H1 (cell line): Measurements from ENCODE around the gene TDP1. TPM values are rescaled to one million over a fixed set of nuclear protein-coding genes. Genes with fewer than 3 reads are reported as not detected.

Experiments
- CTCF ChIA-PET: fragments of 300-600 bp; sonication (Branson Sonifier 250); formaldehyde crosslinking; loops from one replicate; lab custom pipeline; 2021; ENCODE audit not compliant: partially characterized antibody; lab: Charles Lee
- POLR2A ChIA-PET: fragments of 300-600 bp; sonication (Branson Sonifier 250); formaldehyde crosslinking; loops from one replicate; lab custom pipeline; 2021; ENCODE audit warnings: inconsistent platforms; ENCODE audit not compliant: partially characterized antibody; lab: Charles Lee
- DNase-seq, 2 experiments: peaks; one replicate each; pipeline versions ENCODE4 v3.0.0 to v3.0.0-alpha.2; 2010 to 2022; ENCODE audit warnings: low spot score in 2 of 2, low read depth in 1 of 2, mixed read lengths in 1 of 2
- FAIRE-seq: peaks from 2 replicates; lab custom pipeline; 2011; peaks lifted over from hg19 to GRCh38; lab: Jason Lieb, UNC
- H2AFZ ChIP-seq: 2 replicates; pipeline ENCODE4 v1.8.1; 2012; ENCODE audit warnings: low read length, inconsistent platforms
- H2AK5ac ChIP-seq: 2 replicates; pipeline ENCODE4 v1.6.1; 2013; ENCODE audit warnings: low read depth, low read length
- H2BK120ac ChIP-seq: replicated peaks from 2 replicates; pipeline ENCODE3; 2013; ENCODE audit warnings: low read depth, low read length, inconsistent platforms
- H2BK12ac ChIP-seq: 2 replicates; pipeline ENCODE4 v1.6.1; 2013; ENCODE audit warnings: low read depth, low read length
- H2BK15ac ChIP-seq: 2 replicates; pipeline ENCODE4 v1.6.1; 2013; ENCODE audit warnings: low read length
- H2BK20ac ChIP-seq: 2 replicates; pipeline ENCODE4 v1.6.1; 2013; ENCODE audit warnings: low read length
- H2BK5ac ChIP-seq: 2 replicates; pipeline ENCODE4 v1.6.1; 2013; ENCODE audit warnings: low read depth, low read length
- H3K14ac ChIP-seq: 2 replicates; pipeline ENCODE4 v1.6.1; 2013; ENCODE audit warnings: inconsistent platforms; ENCODE audit not compliant: insufficient read length
- H3K18ac ChIP-seq: 2 replicates; pipeline ENCODE4 v1.6.1; 2013; ENCODE audit warnings: low read length; ENCODE audit errors: extremely low read depth
- H3K23ac ChIP-seq: 2 replicates; pipeline ENCODE4 v1.6.1; 2013; ENCODE audit warnings: inconsistent platforms; ENCODE audit not compliant: insufficient read length
- H3K23me2 ChIP-seq: 2 replicates; pipeline ENCODE4 v1.6.1; 2013; ENCODE audit warnings: low read depth, low read length
- H3K27ac ChIP-seq: 2 replicates; pipeline ENCODE4 v1.6.1; 2011; ENCODE audit warnings: low read depth, low read length, inconsistent platforms
- H3K27me3 ChIP-seq, 4 experiments: replicated peaks in 1 of 4; 1 replicate in 1 of 4; 2 replicates in 3 of 4; pipeline versions ENCODE4 v1.6.1 to v1.8.1; 2011 to 2013; ENCODE audit warnings: low read length in 3 of 4, mild to moderate bottlenecking in 3 of 4, inconsistent platforms in 2 of 4, mixed read lengths in 2 of 4, moderate library complexity in 1 of 4; ENCODE audit not compliant: control insufficient read depth in 3 of 4, insufficient read depth in 3 of 4; ENCODE audit errors: extremely low read depth in 1 of 4
- H3K36me3 ChIP-seq, 4 experiments: 2 replicates each; pipeline versions ENCODE4 v1.6.1 to v1.8.1; 2011 to 2013; ENCODE audit warnings: mild to moderate bottlenecking in 4 of 4, low read length in 3 of 4, moderate library complexity in 2 of 4, control low read depth in 1 of 4, inconsistent platforms in 1 of 4; ENCODE audit not compliant: insufficient read depth in 4 of 4, control insufficient read depth in 2 of 4
- H3K4ac ChIP-seq: replicated peaks from 2 replicates; pipeline ENCODE3; 2013; ENCODE audit warnings: low read length, low read depth, mixed read lengths, inconsistent platforms; ENCODE audit not compliant: insufficient read length
- H3K4me1 ChIP-seq, 4 experiments: replicated peaks in 1 of 4; 1 replicate in 1 of 4; 2 replicates in 3 of 4; pipeline versions ENCODE4 v1.6.1 to v1.8.1; 2011 to 2013; ENCODE audit warnings: low read length in 3 of 4, inconsistent platforms in 2 of 4, mixed read lengths in 1 of 4; ENCODE audit not compliant: insufficient read depth in 4 of 4, control insufficient read depth in 3 of 4
- H3K4me2 ChIP-seq, 2 experiments: 2 replicates each; pipeline versions ENCODE4 v1.6.1 to v1.8.1; 2011 to 2013; ENCODE audit warnings: low read depth in 2 of 2, low read length in 2 of 2, control low read depth in 1 of 2, inconsistent platforms in 1 of 2, mild to moderate bottlenecking in 1 of 2; ENCODE audit not compliant: insufficient read depth in 1 of 2
- H3K4me3 ChIP-seq, 4 experiments: fragments of 200-600, 300-600 bp in 1 of 4; sonication (generic), shearing (Covaris generic), sonication (Bioruptor Twin) in 1 of 4; 2 replicates each; pipeline versions ENCODE4 v1.5.1 to v1.8.1; 2011 to 2016; ENCODE audit warnings: low read length in 4 of 4, low read depth in 3 of 4, control low read depth in 2 of 4, inconsistent platforms in 2 of 4, mild to moderate bottlenecking in 2 of 4, mixed read lengths in 1 of 4, moderate library complexity in 1 of 4; ENCODE audit not compliant: insufficient read depth in 2 of 4; ENCODE audit errors: extremely low read depth in 1 of 4
- H3K56ac ChIP-seq: replicated peaks from 2 replicates; pipeline ENCODE3; 2013; ENCODE audit warnings: low read depth, mild to moderate bottlenecking, mixed read lengths, low read length, inconsistent platforms; ENCODE audit not compliant: insufficient read length
- H3K79me1 ChIP-seq: 2 replicates; pipeline ENCODE4 v1.6.1; 2013; ENCODE audit warnings: low read depth, low read length, control low read depth
- H3K79me2 ChIP-seq, 2 experiments: 2 replicates each; pipeline versions ENCODE4 v1.6.1 to v1.8.1; 2012 to 2013; ENCODE audit warnings: low read length in 2 of 2, mild to moderate bottlenecking in 2 of 2, inconsistent platforms in 1 of 2; ENCODE audit not compliant: insufficient read depth in 2 of 2, control insufficient read depth in 1 of 2
- H3K9ac ChIP-seq, 4 experiments: replicated peaks in 1 of 4; 1 replicate in 1 of 4; 2 replicates in 3 of 4; pipeline versions ENCODE4 v1.6.1 to v1.8.1; 2011 to 2013; ENCODE audit warnings: low read depth in 3 of 4, low read length in 3 of 4, control low read depth in 2 of 4, mild to moderate bottlenecking in 2 of 4, moderate library complexity in 2 of 4, inconsistent platforms in 1 of 4; ENCODE audit errors: extremely low read depth in 1 of 4
- H3K9me3 ChIP-seq, 2 experiments: 2 replicates each; pipeline versions ENCODE4 v1.6.1 to v1.8.1; 2012 to 2013; ENCODE audit warnings: mild to moderate bottlenecking in 2 of 2, moderate library complexity in 2 of 2, control low read depth in 1 of 2, inconsistent platforms in 1 of 2, low read depth in 1 of 2, low read length in 1 of 2, mixed read lengths in 1 of 2; ENCODE audit not compliant: insufficient read depth in 2 of 2
- H4K20me1 ChIP-seq, 2 experiments: replicated peaks in 1 of 2; 2 replicates each; pipeline versions ENCODE3 to v1.8.1; 2011 to 2013; ENCODE audit warnings: inconsistent platforms in 2 of 2, low read length in 2 of 2, mild to moderate bottlenecking in 1 of 2; ENCODE audit not compliant: insufficient read depth in 2 of 2, control insufficient read depth in 1 of 2
- H4K5ac ChIP-seq: 2 replicates; pipeline ENCODE4 v1.6.1; 2013; ENCODE audit warnings: low read length, low read depth, mixed read lengths, inconsistent platforms; ENCODE audit not compliant: insufficient read length
- H4K8ac ChIP-seq: 2 replicates; pipeline ENCODE4 v1.8.0; 2013; ENCODE audit warnings: mild to moderate bottlenecking, moderate library complexity, low read length, inconsistent platforms; ENCODE audit not compliant: insufficient read depth; ENCODE audit errors: extremely low read depth
- H4K91ac ChIP-seq: replicated peaks from 2 replicates; pipeline ENCODE3; 2013; ENCODE audit warnings: low read length, mixed read lengths, inconsistent platforms; ENCODE audit not compliant: insufficient read length
- ATF2 ChIP-seq: IDR thresholded peaks from 2 replicates; pipeline ENCODE4 v1.6.1; 2012; ENCODE audit warnings: low read length, inconsistent platforms
- CBX5 ChIP-seq: fragments of 300-800, 300-1000 bp; sonication (generic); IDR thresholded peaks from 2 replicates; pipeline ENCODE4 v1.7.1; 2016; ENCODE audit warnings: antibody characterized with exemption, low read length, low read depth
- EZH2 ChIP-seq: fragments of 200-600 bp; sonication (generic); IDR thresholded peaks from 2 replicates; pipeline ENCODE4 v1.7.1; 2012; ENCODE audit warnings: low read depth, mild to moderate bottlenecking, moderate library complexity, low read length, inconsistent platforms; ENCODE audit not compliant: severe bottlenecking
- FOSL1 ChIP-seq: IDR thresholded peaks from 2 replicates; pipeline ENCODE4 v1.6.1; 2011; ENCODE audit warnings: mild to moderate bottlenecking, low read depth, low read length, moderate library complexity; ENCODE audit not compliant: insufficient read depth
- KDM4A ChIP-seq: IDR thresholded peaks from one replicate; pipeline ENCODE4 v1.7.1; 2012; ENCODE audit warnings: low read depth, mild to moderate bottlenecking, moderate library complexity, low read length, inconsistent platforms; ENCODE audit not compliant: severe bottlenecking
- PHF8 ChIP-seq: fragments of 200-600 bp; sonication (generic); conservative IDR thresholded peaks from 2 replicates; pipeline ENCODE4 v1.7.1; 2012; ENCODE audit warnings: low read depth, mild to moderate bottlenecking, inconsistent platforms, low read length, moderate library complexity
- RBBP5 ChIP-seq: IDR thresholded peaks from 2 replicates; pipeline ENCODE4 v1.7.1; 2012; ENCODE audit warnings: low read depth, mild to moderate bottlenecking, inconsistent platforms, low read length, moderate library complexity, borderline replicate concordance
- RNF2 ChIP-seq: fragments of 200-900, 300-1000 bp; sonication (generic); IDR thresholded peaks from 2 replicates; pipeline ENCODE4 v1.7.1; 2016; ENCODE audit warnings: borderline replicate concordance, low read depth, mild to moderate bottlenecking, antibody characterized with exemption, low read length; ENCODE audit not compliant: poor library complexity, severe bottlenecking; ENCODE audit errors: missing control alignments
- SUZ12 ChIP-seq: fragments of 200-600 bp; sonication (generic); IDR thresholded peaks from 2 replicates; pipeline ENCODE4 v1.6.1; 2012; ENCODE audit warnings: mild to moderate bottlenecking, inconsistent platforms, low read length, moderate library complexity, mixed read lengths
- WGBS, 2 experiments: shearing (Covaris generic) in 1 of 2; methylation state at CpG; one replicate each; pipeline versions ENCODE4 v1.1.6 to v1.1.7; 2013 to 2015; ENCODE audit warnings: low lambda C conversion rate in 2 of 2, mixed read lengths in 2 of 2, inconsistent platforms in 1 of 2, low coverage in 1 of 2, missing lambda C conversion rate in 1 of 2; ENCODE audit not compliant: insufficient replicate concordance in 2 of 2, insufficient coverage in 1 of 2, insufficient read length in 1 of 2; ENCODE audit errors: extremely low coverage in 1 of 2, missing lambda C conversion rate in 1 of 2; 5-methylcytosine and 5-hydroxymethylcytosine counted together
- polyA plus RNA-seq, 7 experiments: library from polyadenylated mRNA; depleted of rRNA in 3 of 7; stranded (reverse) in 5 of 7; unstranded in 2 of 7; fragments of >200 nt in 5 of 7; fragments of 200-250 nt in 2 of 7; gene quantifications; 1 replicate in 5 of 7; 2 replicates in 1 of 7; 4 replicates in 1 of 7; pipeline versions ENCODE4 v1.2.1 to v1.2.3, GENCODE V29; 2011 to 2013; ENCODE audit warnings: missing spikeins in 2 of 7, mixed read lengths in 2 of 7
- total RNA-seq: library from RNA; stranded (reverse); fragmentation: NEBNext Ultra II Directional; extraction: Animal tissue kit (Norgen Biotek cat#: 25700); gene quantifications from 2 replicates; pipeline ENCODE4 v1.2.1, GENCODE V29; 2021

The TDP1 gene
- total and polyA plus RNA-seq, 2 of the 8 experiments (the other 6 are each of a cell fraction or from before 2014, with no cell fraction given), result 32.2 to 69.9 TPM

- H3K9ac ChIP-seq, result no peak overlapping the region
- peak overlapping the region; percentile 35; the same call in 1 of the 2 replicates for H4K8ac ChIP-seq
- no peaks in the 10 kb centered on the region for H3K79me2 ChIP-seq
- no peaks in the 10 kb centered on the region for H3K36me3 ChIP-seq
- no peak overlapping the region for H3K23ac ChIP-seq
- H2AK5ac ChIP-seq, result no peak overlapping the region
- peak overlapping the region; percentile 52 to 73 (median 59) for H3K4me3 ChIP-seq
- H4K20me1 ChIP-seq, result peaks cover 0 to 6% of the 10 kb centered on the region in 2 experiments
- peaks cover 24% of the 10 kb centered on the region; the same call in 1 of the 2 replicates for H3K23me2 ChIP-seq
- H3K79me1 ChIP-seq, result no peaks in the 10 kb centered on the region
- no peak overlapping the region for H3K27ac ChIP-seq
- no peak overlapping the region for H2BK15ac ChIP-seq
- H3K4ac ChIP-seq, result no peak overlapping the region
- H2BK5ac ChIP-seq, result no peak overlapping the region
- H2AFZ ChIP-seq, result peak overlapping the region; percentile 17; the same call in 1 of the 2 replicates
- no peak for FAIRE-seq
- H3K4me1 ChIP-seq, result peaks cover 3 to 14% (median 6%) of the 10 kb centered on the region in 4 experiments; a peak in 6 of 7 replicates
- H4K5ac ChIP-seq, result no peak overlapping the region
- H3K9me3 ChIP-seq, result no peaks in the 10 kb centered on the region
- 3% methylated on average over 34 of the region's 60 CpGs; no CpG with 5 or more reads in 1 of the 2 experiments for whole genome bisulfite sequencing, 2 experiments
- peaks cover 28 to 58% (median 52%) of the 10 kb centered on the region in 4 experiments for H3K27me3 ChIP-seq
- no peak overlapping the region for H2BK120ac ChIP-seq
- CTCF ChIA-PET, result interaction anchor here (1.2 to 2.2 kb wide), 6 partner anchors 12 to 106 kb away, joined by 3 to 10 read pairs (median 6); partner anchors contain the start of gene EFCAB11
- POLR2A ChIA-PET, result no interaction called here
- no peak overlapping the region for H2BK20ac ChIP-seq
- H4K91ac ChIP-seq, result no peak overlapping the region
- H3K4me2 ChIP-seq, result peak overlapping the region; percentile 91 to 98
- no peak overlapping the region; the same call in 1 of the 2 replicates for H3K18ac ChIP-seq
- H3K14ac ChIP-seq, result no peak overlapping the region
- no peak overlapping the region for H3K56ac ChIP-seq
- H2BK12ac ChIP-seq, result no peak overlapping the region
- peak in 1 of 2 experiments; percentile 74 for DNase-seq
- TF ChIP-seq RNF2 (peak; percentile 5), EZH2 (peak; percentile 70), ATF2 (no peak), CBX5 (no peak), PHF8 (peak; percentile 45), RBBP5 (peak; percentile 72; the same call in 1 of the 2 replicates), FOSL1 (no peak), KDM4A (peak; percentile 80), SUZ12 (peak; percentile 63)
Measured at GRCh38 chr14:90060965-90061684, 105.4 kb downstream of the TDP1 start.
